SK-N-SH treated with all-trans-retinoic acid at 6 μM for 48 hours (cell line): ENCODE data around the gene WDR59.

Experiments used
- ARNTL ChIP-seq: fragments of 450-650 bp; formaldehyde crosslinking; IDR thresholded peaks from 2 replicates; pipeline ENCODE4 v1.5.0; 2020; ENCODE audit warnings: low read depth, mild to moderate bottlenecking, moderate library complexity, borderline replicate concordance
- BACH2 ChIP-seq: fragments of 250-450 bp; sonication (Bioruptor Pico); IDR thresholded peaks from 2 replicates; pipeline ENCODE4 v1.9.0; 2021; ENCODE audit warnings: mild to moderate bottlenecking, borderline replicate concordance
- ISL1 ChIP-seq: fragments of 250-450 bp; sonication (Bioruptor Pico); IDR thresholded peaks from 2 replicates; pipeline ENCODE4 v2.1.2; 2022; ENCODE audit warnings: mild to moderate bottlenecking, moderate library complexity
- PPARA ChIP-seq: fragments of 250-450 bp; sonication (Bioruptor Pico); IDR thresholded peaks from 2 replicates; pipeline ENCODE4 v1.5.0; 2020; ENCODE audit warnings: mild to moderate bottlenecking, borderline replicate concordance
- RARB ChIP-seq: fragments of 250-450 bp; sonication (Bioruptor Pico); IDR thresholded peaks from 2 replicates; pipeline ENCODE4 v1.8.0; 2021; ENCODE audit warnings: mild to moderate bottlenecking, moderate library complexity
- TCF4 ChIP-seq: fragments of 250-450 bp; sonication (Bioruptor Pico); IDR thresholded peaks from 2 replicates; pipeline ENCODE4 v1.8.0; 2021; ENCODE audit warnings: mild to moderate bottlenecking, moderate library complexity, borderline replicate concordance
- TOX ChIP-seq: fragments of 250-450 bp; sonication (Bioruptor Pico); IDR thresholded peaks from 2 replicates; pipeline ENCODE4 v1.8.0; 2021; ENCODE audit warnings: mild to moderate bottlenecking, moderate library complexity, borderline replicate concordance
- ZC3H10 ChIP-seq: fragments of 250-450 bp; sonication (Bioruptor Pico); IDR thresholded peaks from 2 replicates; pipeline ENCODE4 v1.5.1; 2021; ENCODE audit warnings: mild to moderate bottlenecking, moderate library complexity
- ZFP30 ChIP-seq: fragments of 450-650 bp; formaldehyde crosslinking; IDR thresholded peaks from 2 replicates; pipeline ENCODE4 v1.5.0; 2022; ENCODE audit warnings: mild to moderate bottlenecking, moderate library complexity
- ZNF8 ChIP-seq: fragments of 450-650 bp; formaldehyde crosslinking; IDR thresholded peaks from 2 replicates; pipeline ENCODE4 v1.5.0; 2020; ENCODE audit warnings: mild to moderate bottlenecking, moderate library complexity
- TF ChIP-seq, protein P1 (sequence below): fragments of 250-450 bp; sonication (Bioruptor Pico); IDR thresholded peaks from 2 replicates; pipeline ENCODE4 v1.8.0; 2020; ENCODE audit warnings: mild to moderate bottlenecking, moderate library complexity, borderline replicate concordance

DNA sequence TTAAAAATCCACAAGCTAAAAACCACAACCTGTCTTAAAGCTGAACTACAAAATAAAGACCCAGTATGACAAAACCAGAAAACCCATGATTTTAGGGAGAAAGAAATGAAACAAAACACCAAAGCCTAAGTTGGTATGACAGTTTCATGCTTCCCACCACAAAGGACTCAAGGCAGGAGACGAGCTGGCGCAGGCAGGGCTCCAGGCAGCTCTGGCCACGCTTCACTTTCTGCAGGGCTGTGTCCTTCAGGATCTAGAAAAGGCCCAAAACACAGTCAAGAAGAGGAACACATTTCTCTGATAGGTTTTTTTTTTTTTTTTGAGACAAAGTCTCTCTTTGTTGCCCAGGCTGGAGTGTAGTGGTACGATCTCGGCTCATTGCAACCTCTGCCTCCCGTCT lies 75.3 kb downstream of the WDR59 start:
- no peak for TF ChIP-seq ARNTL (CRISPR knock-in tag)
- no peak for TF ChIP-seq ZNF8 (CRISPR knock-in tag)
- TF ChIP-seq TCF4 (CRISPR knock-in tag) = no peak
- TF ChIP-seq ISL1 (CRISPR knock-in tag) = no peak
- no peak for TF ChIP-seq TOX
- no peak for TF ChIP-seq PPARA
- no peak for TF ChIP-seq ZFP30 (CRISPR knock-in tag)
- no peak for TF ChIP-seq RARB (CRISPR knock-in tag)
- TF ChIP-seq, protein P1, sequence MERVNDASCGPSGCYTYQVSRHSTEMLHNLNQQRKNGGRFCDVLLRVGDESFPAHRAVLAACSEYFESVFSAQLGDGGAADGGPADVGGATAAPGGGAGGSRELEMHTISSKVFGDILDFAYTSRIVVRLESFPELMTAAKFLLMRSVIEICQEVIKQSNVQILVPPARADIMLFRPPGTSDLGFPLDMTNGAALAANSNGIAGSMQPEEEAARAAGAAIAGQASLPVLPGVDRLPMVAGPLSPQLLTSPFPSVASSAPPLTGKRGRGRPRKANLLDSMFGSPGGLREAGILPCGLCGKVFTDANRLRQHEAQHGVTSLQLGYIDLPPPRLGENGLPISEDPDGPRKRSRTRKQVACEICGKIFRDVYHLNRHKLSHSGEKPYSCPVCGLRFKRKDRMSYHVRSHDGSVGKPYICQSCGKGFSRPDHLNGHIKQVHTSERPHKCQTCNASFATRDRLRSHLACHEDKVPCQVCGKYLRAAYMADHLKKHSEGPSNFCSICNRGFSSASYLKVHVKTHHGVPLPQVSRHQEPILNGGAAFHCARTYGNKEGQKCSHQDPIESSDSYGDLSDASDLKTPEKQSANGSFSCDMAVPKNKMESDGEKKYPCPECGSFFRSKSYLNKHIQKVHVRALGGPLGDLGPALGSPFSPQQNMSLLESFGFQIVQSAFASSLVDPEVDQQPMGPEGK = no peak
- TF ChIP-seq ZC3H10 (CRISPR knock-in tag) = no peak
- TF ChIP-seq BACH2 (CRISPR knock-in tag) = no peak
